ENCODE data around the gene LNPEP. TPM values are rescaled to one million over a fixed set of nuclear protein-coding genes. Genes with fewer than 3 reads are reported as not detected.
"Not testable (repeated sequence)": the region's sequence is repeated elsewhere in the genome, so short reads cannot be mapped to it uniquely, and the experiment has no call there.

The LNPEP gene
- total and polyA plus RNA-seq, 4 donors = 1.9 to 19.7 (median 9.5) TPM

- whole genome bisulfite sequencing = 89% methylated on average over 4 of the region's 4 CpGs
These were observed 143.3 kb downstream of the LNPEP start for GRCh38 chr5:97078958-97079743.

GRCh38 chr5:97084782-97085458 is 149.0 kb downstream of the LNPEP start:
- H3K9ac ChIP-seq (ENCODE audit: low read depth in 1 of 2, low read length in 2 of 2) = not testable (repeated sequence)
- 95% methylated on average over 21 of the region's 21 CpGs for WGBS

More at GRCh38 chr5:97078958-97079743, 143.3 kb downstream of the LNPEP start:
- no peaks in the 10 kb centered on the region for H3K27me3 ChIP-seq (ENCODE audit: control insufficient read depth in 4 of 4, insufficient read depth in 4 of 4, low read length in 3 of 4)
- H3K9ac ChIP-seq (ENCODE audit: low read depth in 1 of 2, low read length in 2 of 2) = no peak overlapping the region
- H3K9me3 ChIP-seq (ENCODE audit: control insufficient read depth in 4 of 4, low read length in 3 of 4) = no peaks in the 10 kb centered on the region
- no peaks in the 10 kb centered on the region for H3K4me1 ChIP-seq (ENCODE audit: control insufficient read depth in 4 of 4, insufficient read depth in 4 of 4, low read length in 3 of 4)
- no peak for DNase-seq (ENCODE audit: low spot score)
- no peak overlapping the region for H3K4me3 ChIP-seq (ENCODE audit: low read depth in 1 of 3, low read length in 3 of 3)
- no peak overlapping the region for H3K27ac ChIP-seq (ENCODE audit: low read depth in 1 of 2, low read length in 2 of 2)
- H3K36me3 ChIP-seq (ENCODE audit: control insufficient read depth in 4 of 4, insufficient read depth in 3 of 4, low read depth in 1 of 4, low read length in 3 of 4) = no peaks in the 10 kb centered on the region
- TF ChIP-seq SP1 (IDR thresholded peaks at IDR 0.05) (no peak), RAD21 (IDR thresholded peaks at IDR 0.05) (no peak), CTCF (IDR thresholded peaks at IDR 0.05; ENCODE audit: low read depth, low read length, missing input control) (no peak), NR2F2 (IDR thresholded peaks at IDR 0.05) (no peak)

GRCh38 chr5:97085459-97086181 is 149.7 kb downstream of the LNPEP start:
- TF ChIP-seq HNF4A (conservative IDR thresholded peaks at IDR 0.05) (no peak), MAX (IDR thresholded peaks at IDR 0.05) (no peak), HNF4G (IDR thresholded peaks at IDR 0.05) (no peak), NR2F2 (IDR thresholded peaks at IDR 0.05) (no peak), REST (IDR thresholded peaks at IDR 0.05) (no peak), TAF1 (conservative IDR thresholded peaks at IDR 0.05) (no peak), RAD21 (IDR thresholded peaks at IDR 0.05) (no peak), FOXA1 (IDR thresholded peaks at IDR 0.05) (no peak), RXRA (IDR thresholded peaks at IDR 0.05) (no peak), ZBTB33 (IDR thresholded peaks at IDR 0.05) (no peak), SP1 (IDR thresholded peaks at IDR 0.05) (no peak), EGR1 (IDR thresholded peaks at IDR 0.05; ENCODE audit: low read depth in 2 of 2) (no peak), GABPA (IDR thresholded peaks at IDR 0.05 in 1 of 2, conservative IDR thresholded peaks at IDR 0.05 in 1 of 2) (no peak), FOXA2 (IDR thresholded peaks at IDR 0.05) (no peak)
- no peaks in the 10 kb centered on the region for H3K36me3 ChIP-seq (ENCODE audit: control insufficient read depth in 4 of 4, insufficient read depth in 3 of 4, low read depth in 1 of 4, low read length in 3 of 4)
- no peak for DNase-seq (ENCODE audit: low spot score)
- H3K4me1 ChIP-seq (ENCODE audit: control insufficient read depth in 4 of 4, insufficient read depth in 4 of 4, low read length in 3 of 4) = no peaks in the 10 kb centered on the region
- peaks cover 0 to 1% (median 0%) of the 10 kb centered on the region in 4 donors for H3K9me3 ChIP-seq (ENCODE audit: control insufficient read depth in 4 of 4, low read length in 3 of 4)
- no peaks in the 10 kb centered on the region for H3K27me3 ChIP-seq (ENCODE audit: control insufficient read depth in 4 of 4, insufficient read depth in 4 of 4, low read length in 3 of 4)
- H3K4me3 ChIP-seq (ENCODE audit: low read depth in 1 of 3, low read length in 3 of 3) = no peak overlapping the region
- no peak overlapping the region for H3K27ac ChIP-seq (ENCODE audit: low read depth in 1 of 2, low read length in 2 of 2)
- no peak overlapping the region for H3K9ac ChIP-seq (ENCODE audit: low read depth in 1 of 2, low read length in 2 of 2)
- WGBS = 95% methylated on average over 22 of the region's 22 CpGs

More at GRCh38 chr5:97084782-97085458, 149.0 kb downstream of the LNPEP start:
- H3K27me3 ChIP-seq (ENCODE audit: control insufficient read depth in 4 of 4, insufficient read depth in 4 of 4, low read length in 3 of 4); H3K4me1 ChIP-seq (ENCODE audit: control insufficient read depth in 4 of 4, insufficient read depth in 4 of 4, low read length in 3 of 4); DNase-seq (ENCODE audit: low spot score); H3K36me3 ChIP-seq (ENCODE audit: control insufficient read depth in 4 of 4, insufficient read depth in 3 of 4, low read depth in 1 of 4, low read length in 3 of 4); H3K4me3 ChIP-seq (ENCODE audit: low read depth in 1 of 3, low read length in 3 of 3); H3K9me3 ChIP-seq (ENCODE audit: control insufficient read depth in 4 of 4, low read length in 3 of 4); H3K27ac ChIP-seq (ENCODE audit: low read depth in 1 of 2, low read length in 2 of 2): not testable (repeated sequence)

All from liver (tissue), 9 donors.